ENCODE data around the gene PERCC1.
A peak's percentile ranks its signal among the peaks of the same experiment; 100 is the strongest.
"Not testable (repeated sequence)": the region's sequence is repeated elsewhere in the genome, so short reads cannot be mapped to it uniquely, and the experiment has no call there.

PERCC1 gene

GRCh38 chr16:1470481-1471251 is 39.8 kb downstream of the PERCC1 start:
- DNase-seq = peak; percentile 47

- peak; percentile 59 for DNase-seq
Observed at GRCh38 chr16:1471569-1472194, 40.8 kb downstream of the PERCC1 start.

- no peak for DNase-seq
Observed at GRCh38 chr16:1472974-1473373, 42.1 kb downstream of the PERCC1 start.

GRCh38 chr16:1474082-1474795 is 43.4 kb downstream of the PERCC1 start:
- DNase-seq = no peak

GRCh38 chr16:1474796-1475551 is 44.1 kb downstream of the PERCC1 start, which contains the start of gene CLCN7:
Gene CLCN7 (minus strand): TSS chr16:1475028. CDS start chr16:1474974, 54 bp downstream.
- DNase-seq = peak; percentile 50

- no peak for DNase-seq
Observed at GRCh38 chr16:1475552-1476114, 44.8 kb downstream of the PERCC1 start.

GRCh38 chr16:1477033-1477432 is 46.2 kb downstream of the PERCC1 start:
- DNase-seq = no peak

- not testable (repeated sequence) for DNase-seq
Observed at GRCh38 chr16:1478937-1479336, 48.1 kb downstream of the PERCC1 start.

GRCh38 chr16:1481906-1482835 is 51.3 kb downstream of the PERCC1 start:
- DNase-seq = no peak

Measured in GF-D8 (cell line).